Calu3 (cell line): ENCODE results near the gene CX3CL1. TPM values are rescaled to one million over a fixed set of nuclear protein-coding genes. Genes with fewer than 3 reads are reported as not detected.

Experiments
- BruUV-seq: library from RNA; stranded (reverse); fragments of 400-500 nt; replicated peaks from 2 replicates; lab custom pipeline; 2021; lab: Mats Ljungman, UMichigan
- CTCF ChIA-PET: fragments of 300-600 bp; sonication (Branson Sonifier 250); formaldehyde crosslinking; loops from one replicate; lab custom pipeline; 2022; ENCODE audit warnings: antibody characterized with exemption; lab: Charles Lee
- DNase-seq: peaks from one replicate; pipeline ENCODE4 v3.0.0; 2022
- H3K27ac Mint-ChIP-seq: one replicate; pipeline ENCODE4 v1.8.0; 2022; ENCODE audit warnings: mixed read lengths; ENCODE audit not compliant: unreplicated experiment
- H3K27me3 Mint-ChIP-seq: one replicate; pipeline ENCODE4 v1.8.0; 2022; ENCODE audit warnings: mixed read lengths; ENCODE audit not compliant: unreplicated experiment
- H3K36me3 Mint-ChIP-seq: one replicate; pipeline ENCODE4 v1.8.0; 2022; ENCODE audit warnings: mild to moderate bottlenecking, moderate library complexity, mixed read lengths; ENCODE audit not compliant: insufficient read depth, unreplicated experiment
- H3K4me1 Mint-ChIP-seq: one replicate; pipeline ENCODE4 v1.8.0; 2022; ENCODE audit warnings: mild to moderate bottlenecking, low read depth, mixed read lengths; ENCODE audit not compliant: unreplicated experiment
- H3K4me3 Mint-ChIP-seq: one replicate; pipeline ENCODE4 v1.8.0; 2022; ENCODE audit warnings: mild to moderate bottlenecking, low read depth, moderate library complexity, mixed read lengths; ENCODE audit not compliant: unreplicated experiment
- H3K9me3 Mint-ChIP-seq: one replicate; pipeline ENCODE4 v1.8.0; 2022; ENCODE audit warnings: low read depth, mixed read lengths; ENCODE audit not compliant: unreplicated experiment
- intact Hi-C: fragments of 100-400 bp; cut with micrococcal nuclease; formaldehyde crosslinking; loops from one replicate; pipeline ENCODE4 v1.10.0; 2022; ENCODE audit not compliant: unreplicated experiment
- total RNA-seq: library from RNA; stranded (reverse); gene quantifications from 2 replicates; pipeline ENCODE4 v1.2.3, GENCODE V29; 2022
- TF ChIP-seq, protein P1 (sequence below): fragments of 200-600 bp; IDR thresholded peaks from one replicate; pipeline ENCODE4 v1.8.0; 2022; ENCODE audit warnings: antibody characterized with exemption; ENCODE audit not compliant: unreplicated experiment

The CX3CL1 gene
- total RNA-seq, 1 experiment from 2014 or later, result 17.6 TPM

DNA sequence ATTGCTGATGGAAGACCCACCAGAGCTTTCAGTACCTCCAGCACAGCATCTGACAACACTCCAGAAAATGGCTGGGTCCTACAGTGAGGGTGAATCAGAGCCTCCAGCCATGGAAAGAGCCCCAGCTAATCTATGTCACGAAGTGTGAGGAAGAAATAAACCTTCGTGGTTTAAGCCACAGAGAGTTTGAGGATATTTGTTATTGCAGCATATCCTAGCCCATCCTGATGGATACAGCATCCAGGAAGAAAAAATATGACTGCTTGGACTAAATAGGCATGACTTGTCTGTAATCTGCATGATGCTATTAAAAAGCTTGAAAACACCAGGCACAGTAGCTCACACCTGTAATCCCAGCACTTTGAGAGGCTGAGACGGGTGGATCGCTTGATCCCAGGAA is 19.0 kb downstream of the CX3CL1 start:
- intact Hi-C loops, result no loop called here
- H3K27me3 Mint-ChIP-seq, result no peaks in the 10 kb centered on the region
- CTCF ChIA-PET, result interaction anchor here (0.9 to 1.7 kb wide), 2 partner anchors 10 to 26 kb away, joined by 8 to 10 read pairs; no protein-coding TSS in a partner anchor

DNA sequence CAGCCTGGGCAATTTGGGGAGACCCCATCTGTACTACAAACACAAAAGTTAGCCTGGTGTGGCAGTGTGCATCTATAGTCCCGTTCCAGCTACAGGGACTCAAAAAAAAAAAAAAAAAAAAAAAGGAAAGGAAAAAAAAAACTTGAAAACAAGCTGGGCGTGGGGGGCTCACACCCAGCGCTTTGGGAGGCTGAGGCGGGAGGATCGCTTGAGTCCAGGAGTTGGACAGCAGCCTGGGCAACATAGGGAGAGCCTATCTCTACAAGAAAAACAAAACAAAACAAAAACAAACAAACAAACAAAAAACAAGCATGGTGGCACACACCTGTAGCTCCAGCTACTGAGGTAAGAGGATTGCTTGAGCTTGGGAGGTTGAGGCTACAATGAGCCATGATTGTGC is 19.4 kb downstream of the CX3CL1 start:
- no peak overlapping the region for H3K4me3 Mint-ChIP-seq
- CTCF ChIA-PET, result interaction anchor here (0.6 to 1.9 kb wide), 4 partner anchors 11 to 62 kb away, joined by 3 to 10 read pairs (median 9); no protein-coding TSS in a partner anchor
- peaks cover 60% of the 10 kb centered on the region for H3K4me1 Mint-ChIP-seq
- intact Hi-C loops, result no loop called here
- no peak overlapping the region for H3K27ac Mint-ChIP-seq
- TF ChIP-seq, protein P1, sequence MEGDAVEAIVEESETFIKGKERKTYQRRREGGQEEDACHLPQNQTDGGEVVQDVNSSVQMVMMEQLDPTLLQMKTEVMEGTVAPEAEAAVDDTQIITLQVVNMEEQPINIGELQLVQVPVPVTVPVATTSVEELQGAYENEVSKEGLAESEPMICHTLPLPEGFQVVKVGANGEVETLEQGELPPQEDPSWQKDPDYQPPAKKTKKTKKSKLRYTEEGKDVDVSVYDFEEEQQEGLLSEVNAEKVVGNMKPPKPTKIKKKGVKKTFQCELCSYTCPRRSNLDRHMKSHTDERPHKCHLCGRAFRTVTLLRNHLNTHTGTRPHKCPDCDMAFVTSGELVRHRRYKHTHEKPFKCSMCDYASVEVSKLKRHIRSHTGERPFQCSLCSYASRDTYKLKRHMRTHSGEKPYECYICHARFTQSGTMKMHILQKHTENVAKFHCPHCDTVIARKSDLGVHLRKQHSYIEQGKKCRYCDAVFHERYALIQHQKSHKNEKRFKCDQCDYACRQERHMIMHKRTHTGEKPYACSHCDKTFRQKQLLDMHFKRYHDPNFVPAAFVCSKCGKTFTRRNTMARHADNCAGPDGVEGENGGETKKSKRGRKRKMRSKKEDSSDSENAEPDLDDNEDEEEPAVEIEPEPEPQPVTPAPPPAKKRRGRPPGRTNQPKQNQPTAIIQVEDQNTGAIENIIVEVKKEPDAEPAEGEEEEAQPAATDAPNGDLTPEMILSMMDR, result no peak
- no peaks in the 10 kb centered on the region for H3K9me3 Mint-ChIP-seq
- no TSS peak for BruUV-seq
- H3K27me3 Mint-ChIP-seq, result no peaks in the 10 kb centered on the region
- H3K36me3 Mint-ChIP-seq, result peaks cover 13% of the 10 kb centered on the region
- no peak for DNase-seq

More for the DNA sequence above, 19.0 kb downstream of the CX3CL1 start:
- H3K4me3 Mint-ChIP-seq, result no peak overlapping the region
- H3K9me3 Mint-ChIP-seq, result no peaks in the 10 kb centered on the region
- no peak for DNase-seq
- no peak overlapping the region for H3K27ac Mint-ChIP-seq
- H3K36me3 Mint-ChIP-seq, result peaks cover 13% of the 10 kb centered on the region
- H3K4me1 Mint-ChIP-seq, result peaks cover 63% of the 10 kb centered on the region
- TF ChIP-seq, protein P1, result no peak
- no TSS peak for BruUV-seq

DNA sequence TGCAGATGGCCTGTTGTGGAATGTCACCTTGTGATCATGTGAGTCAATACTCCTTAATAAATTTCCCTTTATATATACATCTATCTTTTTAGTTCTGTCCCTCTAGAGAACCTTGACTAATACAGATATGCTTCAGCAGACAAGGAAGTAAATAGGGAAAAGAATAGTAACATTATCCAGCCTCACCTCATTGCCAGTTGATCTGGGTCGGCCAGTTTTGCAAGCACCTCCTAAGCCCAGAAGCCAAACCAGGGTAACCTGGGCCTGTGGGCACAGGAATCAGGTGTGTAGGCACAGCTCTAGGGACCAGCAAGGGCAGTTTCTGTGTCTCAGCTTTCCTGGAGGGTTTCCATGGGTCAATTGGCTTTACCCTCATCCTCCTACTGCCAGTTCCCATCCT is 20.4 kb downstream of the CX3CL1 start:
- peak; percentile 82 for DNase-seq
- intact Hi-C loops, result no loop called here
- peaks cover 51% of the 10 kb centered on the region for H3K4me1 Mint-ChIP-seq

DNA sequence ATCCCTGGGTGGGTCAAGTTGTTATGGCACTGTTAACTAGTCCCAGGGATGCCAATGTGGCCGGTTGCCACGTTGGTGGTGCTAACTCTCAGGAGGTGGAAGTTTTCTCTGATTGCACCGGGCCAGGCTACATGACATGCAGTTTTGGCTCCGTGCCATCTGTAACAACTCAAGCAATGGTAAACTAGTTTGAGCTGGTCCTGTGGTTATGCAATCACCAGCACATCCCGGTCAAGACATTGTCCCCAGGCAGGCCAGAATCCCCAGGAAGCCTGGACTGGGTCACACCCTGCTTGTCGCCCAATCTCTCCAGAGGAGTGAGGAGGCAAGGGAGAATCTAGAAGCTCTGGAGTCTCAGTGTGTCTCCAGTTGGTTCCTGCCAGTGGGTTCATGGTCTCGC is 22.2 kb downstream of the CX3CL1 start:
- CTCF ChIA-PET, result interaction anchor here (1.0 to 1.1 kb wide), 2 partner anchors 22 to 53 kb away, joined by 3 to 4 read pairs; no protein-coding TSS in a partner anchor
- TF ChIP-seq, protein P1, result no peak
- no peaks in the 10 kb centered on the region for H3K9me3 Mint-ChIP-seq
- H3K4me3 Mint-ChIP-seq, result no peak overlapping the region
- peaks cover 33% of the 10 kb centered on the region for H3K4me1 Mint-ChIP-seq
- intact Hi-C loops, result no loop called here
- H3K27ac Mint-ChIP-seq, result peak overlapping the region; percentile 74
- peaks cover 7% of the 10 kb centered on the region for H3K36me3 Mint-ChIP-seq
- BruUV-seq, result no TSS peak
- H3K27me3 Mint-ChIP-seq, result no peaks in the 10 kb centered on the region
- peak; percentile 71 for DNase-seq

More for the DNA sequence above, 20.4 kb downstream of the CX3CL1 start:
- BruUV-seq, result no TSS peak
- H3K27me3 Mint-ChIP-seq, result no peaks in the 10 kb centered on the region
- TF ChIP-seq, protein P1, result no peak
- H3K9me3 Mint-ChIP-seq, result no peaks in the 10 kb centered on the region
- H3K27ac Mint-ChIP-seq, result peak overlapping the region; percentile 74
- H3K4me3 Mint-ChIP-seq, result no peak overlapping the region
- CTCF ChIA-PET, result interaction anchor here (0.6 to 1.9 kb wide), 3 partner anchors 15 to 277 kb away, joined by 4 to 10 read pairs (median 10); no protein-coding TSS in a partner anchor
- H3K36me3 Mint-ChIP-seq, result peaks cover 13% of the 10 kb centered on the region
